Stimulated activated CD8-positive, alpha-beta memory T cell treated with anti-CD3 and anti-CD28 coated beads, Interleukin-2, amount 100 ng/mL, for 48 hours (primary cell): Measurements from ENCODE around the gene DNAJC7.
"Not testable (repeated sequence)": the region's sequence is repeated elsewhere in the genome, so short reads cannot be mapped to it uniquely, and the experiment has no call there.

Experiments used
- DNase-seq, 2 donors: peaks; one replicate each; pipeline ENCODE4 v3.0.0-alpha.2; 2020; ENCODE audit warnings: low read depth in 2 of 2

The DNAJC7 gene

DNA sequence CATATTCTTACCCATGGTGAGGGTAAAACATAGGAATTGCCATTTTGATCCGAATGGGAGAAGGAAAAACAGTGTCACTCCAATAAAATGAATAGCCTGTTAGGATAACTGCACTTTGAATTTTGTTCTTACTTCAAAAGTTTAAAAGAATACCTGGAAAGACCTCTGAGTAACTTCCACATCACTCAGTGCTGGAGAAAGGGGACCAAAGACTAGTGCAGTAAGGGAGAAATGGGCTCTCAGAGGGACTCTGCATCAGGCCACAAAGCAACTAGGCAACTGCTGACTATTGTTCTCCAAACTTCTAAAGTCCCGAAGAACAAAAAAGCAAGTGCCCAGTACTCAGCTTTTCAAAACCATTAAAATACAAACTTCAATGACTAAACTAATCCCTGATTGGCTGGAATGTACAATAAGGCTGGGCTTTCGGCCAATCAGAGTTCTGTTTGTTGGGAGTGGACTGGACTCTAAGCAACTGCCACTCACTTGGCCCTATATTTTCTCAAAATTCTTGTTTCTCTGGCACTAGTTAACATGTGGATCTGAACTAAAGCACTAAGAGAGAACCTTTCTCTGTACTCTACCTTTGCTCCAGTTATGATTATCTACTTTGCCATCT lies 6.2 kb downstream of the DNAJC7 start:
- no peak for DNase-seq

DNA sequence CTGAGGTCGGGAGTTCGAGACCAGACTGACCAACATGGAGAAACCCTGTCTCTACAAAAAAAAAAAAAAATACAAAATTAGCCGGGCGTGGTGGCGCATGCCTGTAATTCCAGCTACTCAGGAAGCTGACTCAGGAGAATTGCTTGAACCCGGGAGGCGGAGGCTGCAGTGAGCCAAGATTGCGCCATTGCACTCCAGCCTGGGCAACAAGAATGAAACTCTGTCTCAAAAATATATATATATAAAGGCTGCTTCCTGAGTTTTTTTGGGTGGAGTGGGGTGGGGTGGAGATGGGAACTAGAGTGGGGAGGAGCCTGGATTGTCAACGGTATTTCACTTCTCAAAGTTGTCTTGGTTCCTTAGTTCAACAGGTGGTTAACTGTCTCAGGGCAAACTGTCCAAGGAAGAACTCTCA lies 7.0 kb downstream of the DNAJC7 start:
- DNase-seq: not testable (repeated sequence)

DNA sequence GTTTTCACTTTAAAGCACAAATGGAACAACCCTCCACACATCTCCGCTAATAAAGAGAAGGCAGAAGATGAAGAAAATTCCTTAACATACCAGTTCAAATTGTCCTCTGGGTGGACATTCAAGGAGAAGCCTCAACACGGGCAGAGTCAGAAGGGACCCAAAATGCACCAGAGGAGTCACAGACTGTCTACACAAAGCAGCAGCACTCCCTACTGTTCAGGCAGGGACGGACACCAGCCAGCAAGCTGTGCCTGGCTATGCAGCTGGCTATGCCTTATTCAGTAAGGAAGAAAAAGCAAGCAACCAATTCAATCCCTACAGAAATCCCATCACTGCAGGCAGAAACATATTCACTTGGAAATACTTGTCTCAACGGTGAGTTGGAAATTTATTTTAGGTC lies 8.1 kb downstream of the DNAJC7 start:
- no peak for DNase-seq

DNA sequence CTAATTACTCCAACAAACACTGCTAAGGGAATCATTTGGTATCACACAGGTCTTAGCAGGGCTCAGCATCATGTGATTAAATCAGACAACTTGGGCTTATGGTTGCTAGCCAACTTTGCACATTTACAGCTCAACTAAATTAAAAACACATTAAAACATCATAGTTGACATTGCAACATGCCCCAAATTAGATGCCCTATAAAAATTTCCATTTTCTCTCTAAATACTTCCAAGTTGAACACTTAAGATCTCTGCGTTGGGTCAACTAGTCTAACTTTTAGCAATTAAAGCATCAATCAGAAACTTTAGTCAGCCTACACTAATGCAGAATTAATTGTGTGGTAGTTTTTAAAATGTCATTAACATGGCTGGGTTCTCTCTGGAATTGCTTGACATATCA lies 12.1 kb downstream of the DNAJC7 start:
- DNase-seq: no peak

DNA sequence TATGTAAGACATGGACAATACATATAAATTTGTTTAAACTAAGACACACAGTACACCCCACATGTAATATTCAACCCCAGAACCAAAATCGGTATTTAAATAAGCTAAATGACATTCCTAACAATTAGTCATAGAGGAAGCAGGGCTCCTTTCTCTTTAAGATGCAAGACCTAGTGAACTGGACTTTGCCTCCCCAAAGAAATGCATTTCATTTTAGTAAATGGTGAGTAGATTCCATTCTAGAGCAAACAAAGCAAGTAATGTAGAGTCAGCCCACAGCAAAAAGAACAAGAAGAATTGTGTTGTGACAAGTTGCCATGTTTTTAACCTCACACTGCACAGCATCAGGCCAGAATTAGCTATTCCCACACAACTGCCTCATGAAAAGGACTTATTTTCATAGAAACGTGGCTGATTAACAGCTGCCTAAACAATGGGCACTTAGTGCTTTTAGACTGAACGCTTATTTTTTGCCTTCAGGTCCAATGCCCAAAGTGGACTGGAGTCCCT lies 14.4 kb downstream of the DNAJC7 start:
- no peak for DNase-seq

DNA sequence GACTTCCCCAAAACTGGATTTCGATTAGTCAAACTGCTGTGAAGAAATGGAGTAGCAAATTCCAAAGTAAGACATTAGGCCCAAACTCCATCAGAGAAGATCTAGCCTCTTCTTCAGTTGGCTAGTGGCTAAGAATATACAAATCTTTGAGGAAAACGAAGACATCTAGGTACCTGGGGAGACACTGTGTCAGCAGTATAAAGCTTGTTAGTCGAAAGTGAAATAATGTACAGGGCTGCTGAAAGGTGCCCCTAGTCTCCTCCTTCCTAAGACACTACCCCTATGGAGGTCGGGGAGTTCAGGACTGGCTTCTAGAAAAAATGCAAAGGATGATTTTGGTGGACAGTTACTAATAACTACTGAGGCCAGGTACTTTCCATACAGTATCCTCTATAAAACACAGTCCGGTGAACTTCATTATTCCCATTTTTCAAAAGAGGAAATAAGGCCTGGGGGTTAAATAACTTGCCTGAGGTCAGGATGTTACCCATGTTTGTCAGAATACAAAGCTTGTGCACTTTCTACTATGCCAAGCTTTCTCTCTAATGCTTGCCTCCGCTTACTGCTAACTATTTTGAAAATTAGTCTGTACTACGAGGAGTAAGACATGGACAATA lies 15.0 kb downstream of the DNAJC7 start:
- DNase-seq: no peak

DNA sequence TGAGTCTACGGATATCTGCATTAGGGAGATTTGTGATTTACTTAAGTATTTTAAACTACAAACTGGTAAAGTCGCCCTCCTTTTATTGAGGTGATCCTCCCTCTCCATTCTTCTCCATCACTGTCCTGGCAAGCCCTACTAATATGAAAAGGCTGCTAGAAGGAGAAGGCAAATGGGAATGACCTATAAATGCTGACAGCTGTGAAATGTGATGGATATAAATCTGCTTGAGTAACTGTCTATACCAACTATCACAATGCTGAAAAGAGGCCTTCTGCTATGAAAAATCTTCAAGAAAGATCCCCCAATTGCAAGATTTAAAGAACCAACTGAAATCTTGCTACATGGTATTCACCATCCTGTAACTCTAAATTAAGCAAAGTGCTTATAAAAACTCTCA lies 15.5 kb downstream of the DNAJC7 start:
- DNase-seq: no peak

DNA sequence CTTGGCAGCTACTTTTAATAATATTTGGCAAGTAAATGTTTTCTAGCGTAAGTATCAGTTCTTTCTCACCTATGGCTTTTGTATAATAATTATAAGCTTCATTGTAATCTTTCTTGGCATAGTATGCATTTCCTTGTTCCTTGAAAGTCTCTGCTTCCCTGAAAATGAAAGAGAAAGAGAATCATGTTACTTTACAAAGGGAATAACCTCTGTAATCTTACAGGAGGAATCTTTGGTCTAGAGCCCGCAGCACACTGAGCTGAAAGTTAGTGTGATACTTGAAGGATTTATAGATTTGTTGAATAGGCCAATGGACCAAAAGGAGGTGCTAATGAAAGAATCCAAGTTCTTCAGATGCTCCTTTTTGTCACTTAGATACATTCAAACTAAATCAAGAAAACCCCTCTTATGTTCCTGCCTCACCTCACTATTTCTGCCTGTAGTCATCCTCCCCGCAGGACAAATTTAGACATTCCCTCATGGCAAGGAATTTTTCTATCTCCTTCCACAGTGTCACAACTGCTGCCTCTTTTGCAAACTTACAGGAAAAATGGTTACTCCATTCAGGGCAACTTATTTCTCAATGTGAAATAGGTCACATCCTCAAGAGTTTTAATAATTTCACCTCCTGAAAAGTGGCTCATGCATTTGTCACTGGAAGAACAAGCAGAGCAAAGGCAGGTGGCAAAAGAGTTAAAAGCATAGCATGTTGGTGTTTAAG lies 16.7 kb downstream of the DNAJC7 start:
- DNase-seq: no peak

DNA sequence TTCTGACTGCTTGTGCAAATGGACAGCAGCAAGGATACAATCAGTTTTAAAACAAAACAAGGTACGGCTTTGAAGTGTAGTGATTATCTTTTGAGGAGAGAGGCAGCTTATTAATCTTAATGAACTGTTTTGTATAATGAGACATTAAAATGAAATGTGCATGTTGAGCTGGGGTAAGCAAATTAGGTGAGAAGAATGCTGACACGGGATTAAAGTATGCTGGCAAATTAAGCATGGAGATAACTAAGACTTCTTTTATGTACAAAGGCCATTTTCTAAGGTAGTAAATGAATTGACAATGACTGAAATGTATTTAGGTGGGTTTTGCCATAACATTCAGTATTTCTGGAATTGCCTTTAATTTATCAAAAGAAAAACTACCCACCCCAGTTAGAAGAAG lies 18.7 kb downstream of the DNAJC7 start:
- DNase-seq: no peak

DNA sequence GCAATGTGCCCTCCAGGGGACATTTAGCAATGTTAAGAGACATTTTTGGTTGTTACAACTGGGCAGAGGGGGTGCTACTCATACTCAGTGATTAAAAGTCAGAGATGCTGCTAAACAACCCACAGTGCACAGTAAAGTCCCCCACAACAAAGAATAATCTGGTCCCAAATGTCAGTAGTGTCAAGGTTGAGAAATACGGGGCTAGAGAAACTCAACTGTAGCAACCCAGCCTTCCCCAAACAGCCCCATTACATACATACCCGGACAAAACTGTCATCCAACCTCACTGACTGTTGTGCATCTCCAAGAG lies 20.4 kb downstream of the DNAJC7 start:
- DNase-seq: no peak

DNA sequence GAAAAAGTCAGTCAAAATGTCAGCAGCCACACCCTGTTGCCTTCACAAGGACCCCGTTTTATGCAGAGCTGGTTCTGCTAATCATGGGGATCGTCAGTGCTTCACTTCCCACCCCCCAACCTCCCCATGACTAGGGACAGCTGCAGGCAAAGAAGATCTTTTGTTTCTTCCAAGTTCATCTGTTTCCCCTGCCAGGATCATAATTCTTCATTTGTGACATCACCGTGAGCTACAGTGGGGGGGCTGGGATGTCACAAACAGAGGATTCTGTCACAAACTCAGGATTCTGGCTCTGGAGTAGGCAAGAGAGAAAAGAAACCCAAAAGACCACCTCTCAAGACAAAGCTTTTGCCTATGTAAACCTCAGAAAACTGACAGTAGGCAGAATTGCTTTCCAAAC lies 24.7 kb downstream of the DNAJC7 start:
- DNase-seq: no peak

DNA sequence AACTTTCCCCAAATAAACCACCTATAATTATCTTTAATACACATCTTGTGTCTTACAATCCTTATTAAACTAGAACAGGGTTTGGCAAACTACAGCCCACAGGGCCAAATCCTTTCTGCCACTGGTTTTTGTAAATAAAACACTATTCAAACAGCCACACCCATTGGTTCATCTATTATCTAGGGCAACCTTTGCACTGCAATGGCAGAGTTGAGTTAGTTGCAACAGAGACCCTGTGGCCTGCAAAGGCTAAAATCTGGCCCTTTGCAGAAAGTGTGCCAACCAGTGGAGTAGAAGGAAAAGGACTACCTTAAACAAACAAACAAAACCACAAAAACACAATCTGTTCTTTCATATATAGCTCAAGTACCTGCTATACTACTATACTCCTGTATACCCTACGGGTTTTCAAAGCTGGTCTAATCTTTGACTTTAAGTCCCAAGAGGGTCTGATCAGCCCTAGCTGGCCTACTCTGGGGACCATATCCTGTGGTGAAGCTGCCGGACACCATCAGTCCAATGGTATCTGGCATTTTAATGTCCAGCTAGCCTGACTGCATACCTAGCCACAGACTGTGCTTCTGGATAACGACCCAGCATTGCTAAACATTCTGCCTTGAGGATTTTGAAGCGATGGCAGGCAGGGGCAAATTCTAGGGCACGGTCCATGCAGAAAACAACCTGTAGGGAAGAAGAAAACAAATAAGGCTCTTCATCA lies 27.4 kb downstream of the DNAJC7 start:
- DNase-seq: no peak

DNA sequence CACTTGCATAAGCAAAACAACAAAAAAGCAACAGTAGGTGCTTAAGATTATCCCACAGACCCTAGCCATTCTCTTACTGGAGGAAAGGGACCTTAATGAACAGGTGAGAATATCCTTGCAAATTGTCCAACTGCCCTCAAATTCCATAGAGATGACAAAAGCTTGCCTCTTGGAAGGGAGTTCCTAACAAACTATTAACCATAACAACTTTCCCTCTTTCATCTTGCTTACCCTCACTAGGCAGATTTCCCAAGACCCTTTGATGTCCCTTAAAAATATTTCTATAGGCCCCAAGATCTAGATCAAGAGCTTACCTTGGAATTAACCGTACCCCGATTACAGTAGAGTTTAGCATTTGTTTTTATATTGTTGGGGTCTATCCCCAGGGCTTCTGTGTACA lies 28.8 kb downstream of the DNAJC7 start:
- DNase-seq: no peak

DNA sequence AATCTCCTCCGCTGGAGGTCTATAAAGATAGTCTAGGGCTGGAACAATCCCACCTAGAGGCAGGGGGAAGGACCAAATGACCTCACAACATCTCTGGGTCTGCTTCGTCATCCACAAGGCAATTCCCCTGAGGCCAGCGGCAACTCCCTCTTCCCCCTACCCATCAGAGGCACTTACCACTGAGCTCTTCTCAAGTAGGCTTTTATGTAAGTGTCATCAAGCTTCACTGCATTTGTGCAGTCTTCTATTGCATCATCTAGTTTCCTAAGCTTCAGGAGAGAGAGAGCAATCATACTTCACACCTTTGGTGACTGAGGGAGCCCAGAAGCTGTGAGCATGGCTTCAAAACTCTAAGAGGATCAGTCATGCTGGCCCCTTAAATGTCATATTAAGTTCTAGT lies 29.6 kb downstream of the DNAJC7 start:
- no peak for DNase-seq

DNA sequence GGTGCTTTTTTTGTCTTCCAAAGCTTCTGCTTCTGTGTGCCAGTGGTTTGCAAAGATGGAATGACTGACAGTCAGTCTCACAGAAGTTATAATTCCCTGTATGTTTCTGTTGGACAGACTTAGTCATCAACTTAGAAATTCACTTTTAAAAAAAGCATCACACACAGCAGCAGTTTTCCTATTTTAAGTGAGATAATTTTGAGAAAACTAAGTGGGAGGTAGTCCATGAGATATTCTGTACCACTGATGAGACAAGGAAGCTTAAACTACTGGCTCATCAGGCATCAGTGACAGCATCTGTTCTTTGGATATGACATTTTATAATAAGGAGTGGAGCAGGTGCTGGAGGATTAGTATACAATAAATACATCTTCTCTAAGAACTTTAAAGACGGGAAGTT lies 30.6 kb downstream of the DNAJC7 start:
- DNase-seq: no peak

DNA sequence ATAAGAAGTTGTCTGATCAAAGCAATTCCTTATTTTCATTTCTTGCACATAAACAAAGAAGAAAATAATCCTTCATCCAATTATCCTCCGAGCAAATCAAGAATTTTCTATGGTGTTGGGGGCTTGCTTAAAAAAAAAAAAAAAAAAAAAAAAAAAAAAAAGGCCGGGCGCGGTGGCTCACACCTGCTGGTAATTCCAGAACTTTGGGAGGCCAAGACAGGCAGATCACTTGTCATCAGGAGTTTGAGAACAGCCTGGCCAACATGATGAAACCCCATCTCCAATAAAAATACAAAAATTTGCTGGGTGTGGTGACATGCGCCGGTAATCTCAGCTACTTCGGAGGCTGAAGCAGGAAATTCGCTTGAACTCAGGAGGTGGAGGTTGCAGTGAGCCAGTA lies 31.3 kb downstream of the DNAJC7 start:
- DNase-seq: no peak

DNA sequence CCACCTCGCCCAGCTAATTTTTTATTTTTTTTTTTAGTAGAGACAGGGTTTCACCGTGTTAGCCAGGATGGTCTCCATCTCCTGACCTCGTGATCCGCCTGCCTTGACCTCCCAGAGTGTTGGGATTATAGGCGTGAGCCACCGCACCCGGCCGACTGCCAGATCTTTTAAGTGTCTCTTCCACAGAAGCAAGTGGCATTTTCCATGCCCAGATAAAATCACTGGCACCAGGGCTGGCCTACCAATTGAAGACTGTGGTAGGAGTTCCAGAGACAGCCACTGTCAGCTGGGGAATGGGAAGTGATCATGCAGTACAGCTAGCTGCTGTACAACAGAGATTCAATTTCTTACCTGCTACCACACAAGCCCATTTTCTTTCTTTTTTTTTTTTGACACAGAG lies 32.8 kb downstream of the DNAJC7 start:
- no peak for DNase-seq

DNA sequence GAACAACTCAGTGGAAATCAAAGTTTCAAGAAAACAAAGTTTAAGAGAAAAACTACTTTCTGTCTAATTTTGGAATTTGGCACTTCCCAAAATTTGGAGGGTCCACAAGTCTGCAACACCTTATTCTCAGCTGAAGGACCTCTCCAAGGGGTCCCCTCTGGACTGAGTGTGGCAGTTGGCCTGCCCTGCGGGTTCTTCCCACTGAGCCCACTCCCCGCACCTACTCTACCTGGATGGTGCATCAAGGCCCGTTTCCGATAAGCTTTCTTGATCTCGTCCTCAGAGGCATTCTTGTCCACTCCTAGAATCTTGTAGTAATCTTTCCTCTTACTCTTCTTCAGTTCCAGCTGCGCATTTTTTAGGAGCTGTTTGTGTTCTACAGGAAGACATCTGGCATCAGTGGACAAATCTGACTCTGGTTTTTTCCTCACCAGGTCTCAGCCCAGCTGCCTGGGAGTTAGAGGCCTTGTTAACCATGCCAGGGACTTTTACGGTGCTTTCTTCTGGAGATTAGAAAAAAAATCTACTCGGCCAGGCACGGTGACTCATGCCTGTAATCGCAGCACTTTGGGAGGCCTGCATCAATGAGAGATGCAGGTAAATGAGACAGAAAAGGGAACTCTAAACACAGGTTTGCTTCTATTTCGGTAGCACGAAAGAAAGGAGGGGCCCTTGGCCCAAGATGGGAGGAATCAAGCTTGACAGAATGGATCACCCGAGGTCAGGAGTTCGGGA lies 35.0 kb downstream of the DNAJC7 start:
- no peak for DNase-seq

DNA sequence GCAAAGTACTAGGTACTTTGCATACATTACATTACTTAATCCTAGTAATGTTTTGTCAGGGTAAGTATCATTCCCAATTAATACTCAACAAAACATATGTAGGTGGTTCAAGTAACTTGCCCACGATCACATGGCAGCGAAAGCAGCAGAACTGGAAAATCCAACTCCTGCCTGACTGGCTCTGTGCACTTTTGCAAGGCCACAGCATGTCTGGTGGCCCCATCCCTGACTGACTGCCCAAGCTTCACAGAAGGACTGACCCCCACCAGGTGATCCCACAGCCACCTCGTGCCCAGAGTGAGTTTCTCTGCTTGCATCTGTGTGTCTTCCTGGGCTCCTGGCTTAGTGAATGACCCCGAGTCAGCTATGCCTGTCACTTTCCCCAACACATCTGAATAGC lies 39.2 kb downstream of the DNAJC7 start:
- no peak for DNase-seq

DNA sequence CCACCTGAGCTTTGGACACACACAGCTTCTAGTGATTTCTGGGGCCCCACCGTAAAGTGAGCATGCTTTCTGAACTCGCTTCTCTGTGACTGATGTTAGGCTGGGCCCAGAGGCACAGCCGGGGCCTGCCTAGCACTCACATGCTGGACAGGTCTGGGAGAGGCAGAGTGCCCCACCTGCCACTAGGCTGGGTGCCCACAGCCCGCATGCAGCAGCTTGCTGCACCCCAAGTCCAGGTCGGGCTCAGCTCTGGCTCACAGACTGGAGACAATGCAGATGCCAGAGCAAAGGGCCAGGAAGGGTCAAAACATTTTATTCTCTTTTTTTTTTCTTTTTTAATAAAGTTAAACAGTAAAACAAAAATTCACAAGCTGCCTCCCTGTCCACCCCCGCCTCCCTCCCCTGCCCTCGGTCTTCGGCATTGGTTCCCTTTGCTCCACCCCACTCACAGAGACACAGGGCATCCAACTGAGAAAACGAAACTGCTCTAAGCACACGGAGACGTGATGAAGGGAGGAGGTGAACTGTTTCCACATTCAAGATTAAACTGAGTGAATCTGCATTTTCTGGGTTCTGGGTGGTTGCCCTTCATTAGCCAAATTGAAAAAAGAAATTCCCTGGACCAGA lies 41.0 kb downstream of the DNAJC7 start:
- no peak for DNase-seq
